ENCODE results near the gene HOXB4. TPM values are rescaled to one million over a fixed set of nuclear protein-coding genes. Genes with fewer than 3 reads are reported as not detected.

The HOXB4 gene
- total RNA-seq, 2 donors from 2014 or later: 0.41 to 1.1 TPM

GRCh38 chr17:48567209-48567608 lies 10.9 kb downstream of the HOXB4 start:
- intact Hi-C loops (cut with DNase I): no loop called here
- H3K4me1 ChIP-seq (replicated peaks): no peaks in the 10 kb centered on the region
- H3K4me3 ChIP-seq: no peak overlapping the region
- TF ChIP-seq CTCF (IDR thresholded peaks at IDR 0.05): no peak
- TF ChIP-seq POLR2AphosphoS5 (IDR thresholded peaks at IDR 0.05): no peak
- no peak for TF ChIP-seq POLR2A (IDR thresholded peaks at IDR 0.05)
- no peaks in the 10 kb centered on the region for H3K9me3 ChIP-seq
- H3K27ac ChIP-seq: no peak overlapping the region
- DNase-seq (ENCODE audit: low spot score): no peak
- H3K36me3 ChIP-seq: no peaks in the 10 kb centered on the region
- WGBS: 75% methylated on average over 6 of the region's 6 CpGs
- H3K27me3 ChIP-seq (replicated peaks; ENCODE audit: insufficient read depth): peaks cover 6% of the 10 kb centered on the region

- H3K4me1 ChIP-seq (replicated peaks): no peaks in the 10 kb centered on the region
- H3K27me3 ChIP-seq (replicated peaks; ENCODE audit: insufficient read depth): peaks cover 6% of the 10 kb centered on the region
- 50% methylated on average over 2 of the region's 2 CpGs for WGBS
- intact Hi-C loops (cut with DNase I): no loop called here
- H3K36me3 ChIP-seq: no peaks in the 10 kb centered on the region
- TF ChIP-seq POLR2A (IDR thresholded peaks at IDR 0.05) (no peak), CTCF (IDR thresholded peaks at IDR 0.05) (no peak), POLR2AphosphoS5 (IDR thresholded peaks at IDR 0.05) (no peak)
- H3K4me3 ChIP-seq: no peak overlapping the region
- H3K9me3 ChIP-seq: no peaks in the 10 kb centered on the region
- no peak overlapping the region for H3K27ac ChIP-seq
- DNase-seq (ENCODE audit: low spot score): no peak
Measured at GRCh38 chr17:48566717-48567116, 11.4 kb downstream of the HOXB4 start.

- no peak for DNase-seq (ENCODE audit: low spot score)
- H3K9me3 ChIP-seq: no peaks in the 10 kb centered on the region
- H3K27ac ChIP-seq: no peak overlapping the region
- peaks cover 6% of the 10 kb centered on the region for H3K27me3 ChIP-seq (replicated peaks; ENCODE audit: insufficient read depth)
- no peak overlapping the region for H3K4me3 ChIP-seq
- WGBS: 82% methylated on average over 4 of the region's 4 CpGs
- intact Hi-C loops (cut with DNase I): no loop called here
- TF ChIP-seq POLR2AphosphoS5 (IDR thresholded peaks at IDR 0.05) (no peak), CTCF (IDR thresholded peaks at IDR 0.05) (no peak), POLR2A (IDR thresholded peaks at IDR 0.05) (no peak)
- no peaks in the 10 kb centered on the region for H3K36me3 ChIP-seq
- H3K4me1 ChIP-seq (replicated peaks): no peaks in the 10 kb centered on the region
Measured at GRCh38 chr17:48565925-48566710, 12.0 kb downstream of the HOXB4 start.

GRCh38 chr17:48565022-48565554 lies 13.1 kb downstream of the HOXB4 start:
- Histone ChIP-seq H3K4me3 (peak overlapping the region in 1 of 2 donors; percentile 38), H3K27ac (no peak overlapping the region)

More at GRCh38 chr17:48565022-48565554, 13.1 kb downstream of the HOXB4 start:
- intact Hi-C loops (cut with DNase I): no loop called here
- no peaks in the 10 kb centered on the region for H3K9me3 ChIP-seq
- TF ChIP-seq CTCF (IDR thresholded peaks at IDR 0.05) (no peak), POLR2A (IDR thresholded peaks at IDR 0.05) (no peak), POLR2AphosphoS5 (IDR thresholded peaks at IDR 0.05) (no peak)
- 81% methylated on average over 2 of the region's 2 CpGs for WGBS
- no peaks in the 10 kb centered on the region for H3K36me3 ChIP-seq
- no peak for DNase-seq (ENCODE audit: low spot score)
- H3K27me3 ChIP-seq (replicated peaks; ENCODE audit: insufficient read depth): peaks cover 6% of the 10 kb centered on the region
- H3K4me1 ChIP-seq (replicated peaks): no peaks in the 10 kb centered on the region

Data from prostate gland (tissue), 2 donors.